Measurements from ENCODE around the gene NLRP6. TPM values are rescaled to one million over a fixed set of nuclear protein-coding genes. Genes with fewer than 3 reads are reported as not detected.

Gene NLRP6
- total RNA-seq, 1 experiment from 2014 or later, result not detected

- no peak for DNase-seq (ENCODE audit: low read depth)
Measured at GRCh38 chr11:256952-257737, 21.1 kb upstream of the NLRP6 start.

- DNase-seq (ENCODE audit: low read depth), result peak; percentile 17
Measured at GRCh38 chr11:257766-258493, 20.3 kb upstream of the NLRP6 start.

GRCh38 chr11:259413-259812 lies 18.8 kb upstream of the NLRP6 start:
- no peak for DNase-seq (ENCODE audit: low read depth)

- DNase-seq (ENCODE audit: low read depth), result no peak
Measured at GRCh38 chr11:261624-262023, 16.6 kb upstream of the NLRP6 start.

GRCh38 chr11:266676-267439 lies 11.3 kb upstream of the NLRP6 start:
- DNase-seq (ENCODE audit: low read depth), result no peak

GRCh38 chr11:267491-267994 lies 10.7 kb upstream of the NLRP6 start:
- no peak for DNase-seq (ENCODE audit: low read depth)

- DNase-seq (ENCODE audit: low read depth), result peak; percentile 24
Measured at GRCh38 chr11:268716-269145, 9.5 kb upstream of the NLRP6 start.

- no peak for DNase-seq (ENCODE audit: low read depth)
Measured at GRCh38 chr11:269146-269890, 8.9 kb upstream of the NLRP6 start.

- DNase-seq (ENCODE audit: low read depth), result no peak
Measured at GRCh38 chr11:270451-271318, 7.5 kb upstream of the NLRP6 start.

- DNase-seq (ENCODE audit: low read depth), result no peak
Measured at GRCh38 chr11:271319-271715, 6.9 kb upstream of the NLRP6 start.

GRCh38 chr11:272195-272930 lies 5.8 kb upstream of the NLRP6 start:
- no peak for DNase-seq (ENCODE audit: low read depth)

- no peak for DNase-seq (ENCODE audit: low read depth)
Measured at GRCh38 chr11:272931-273198, 5.3 kb upstream of the NLRP6 start.

- DNase-seq (ENCODE audit: low read depth), result no peak
Measured at GRCh38 chr11:276219-276618, 2.0 kb upstream of the NLRP6 start.

GRCh38 chr11:279040-279965 lies 1.1 kb downstream of the NLRP6 start:
- no peak for DNase-seq (ENCODE audit: low read depth)

- no peak for DNase-seq (ENCODE audit: low read depth)
Measured at GRCh38 chr11:279966-280705, 1.9 kb downstream of the NLRP6 start.

- DNase-seq (ENCODE audit: low read depth), result no peak
Measured at GRCh38 chr11:280706-281485, 2.7 kb downstream of the NLRP6 start.

- DNase-seq (ENCODE audit: low read depth), result no peak
Measured at GRCh38 chr11:281486-282161, 3.4 kb downstream of the NLRP6 start.
